ENCODE results near the gene PCDHA4.

Gene PCDHA4

GRCh38 chr5:140857987-140858240 lies 51.0 kb downstream of the PCDHA4 start (continued):
- TF ChIP-seq ZNF362 (tag by site-specific recombination; IDR thresholded peaks at IDR 0.05) (no peak), KLF9 (tag by site-specific recombination; IDR thresholded peaks at IDR 0.05; ENCODE audit: low read depth) (no peak), SP7 (tag by site-specific recombination; IDR thresholded peaks at IDR 0.05) (no peak), MYNN (tag by site-specific recombination; IDR thresholded peaks at IDR 0.05; ENCODE audit: borderline replicate concordance) (no peak), ZNF169 (tag by site-specific recombination; IDR thresholded peaks at IDR 0.05) (no peak), ZNF2 (tag by site-specific recombination; IDR thresholded peaks at IDR 0.05) (no peak), ZNF404 (tag by site-specific recombination; IDR thresholded peaks at IDR 0.05) (no peak), ZNF837 (tag by site-specific recombination; IDR thresholded peaks at IDR 0.05) (no peak)

- ChIA-PET CTCF (interaction anchor here (0.5 to 0.6 kb wide), 2 partner anchors 9 to 172 kb away, joined by 3 read pairs; no protein-coding TSS in a partner anchor), POLR2A (no interaction called here)
- Histone ChIP-seq H3K4me1 (ENCODE audit: control insufficient read depth, insufficient read depth, low read length) (no peaks in the 10 kb centered on the region), H3K27ac (ENCODE audit: extremely low read depth, low read depth, low read length) (no peak overlapping the region), H3K4me3 (ENCODE audit: low read depth, low read length) (no peak overlapping the region), H3K9me3 (ENCODE audit: control insufficient read depth, insufficient read depth, low read depth, low read length) (no peaks in the 10 kb centered on the region), H3K36me3 (ENCODE audit: control insufficient read depth in 2 of 2, insufficient read depth in 1 of 2, low read length in 2 of 2) (no peaks in the 10 kb centered on the region)
- TF ChIP-seq ZNF624 (tag by site-specific recombination; IDR thresholded peaks at IDR 0.05) (no peak), ZNF501 (tag by site-specific recombination; IDR thresholded peaks at IDR 0.05) (no peak), ZNF302 (tag by site-specific recombination; IDR thresholded peaks at IDR 0.05; ENCODE audit: low read depth) (no peak), ZNF280C (tag by site-specific recombination; IDR thresholded peaks at IDR 0.05) (no peak), ZNF133 (tag by site-specific recombination; IDR thresholded peaks at IDR 0.05) (no peak), ZNF549 (tag by site-specific recombination; IDR thresholded peaks at IDR 0.05) (no peak), KLF9 (tag by site-specific recombination; IDR thresholded peaks at IDR 0.05; ENCODE audit: low read depth) (no peak), ZNF10 (tag by site-specific recombination; IDR thresholded peaks at IDR 0.05) (no peak), ZNF747 (tag by site-specific recombination; IDR thresholded peaks at IDR 0.05) (no peak), OVOL3 (tag by site-specific recombination; IDR thresholded peaks at IDR 0.05) (no peak), ZNF335 (tag by site-specific recombination; conservative IDR thresholded peaks at IDR 0.05) (no peak), ZFP3 (tag by site-specific recombination; IDR thresholded peaks at IDR 0.05; ENCODE audit: low read depth) (no peak), ZNF114 (tag by site-specific recombination; IDR thresholded peaks at IDR 0.05) (no peak)
- TF ChIP-seq, protein P1, sequence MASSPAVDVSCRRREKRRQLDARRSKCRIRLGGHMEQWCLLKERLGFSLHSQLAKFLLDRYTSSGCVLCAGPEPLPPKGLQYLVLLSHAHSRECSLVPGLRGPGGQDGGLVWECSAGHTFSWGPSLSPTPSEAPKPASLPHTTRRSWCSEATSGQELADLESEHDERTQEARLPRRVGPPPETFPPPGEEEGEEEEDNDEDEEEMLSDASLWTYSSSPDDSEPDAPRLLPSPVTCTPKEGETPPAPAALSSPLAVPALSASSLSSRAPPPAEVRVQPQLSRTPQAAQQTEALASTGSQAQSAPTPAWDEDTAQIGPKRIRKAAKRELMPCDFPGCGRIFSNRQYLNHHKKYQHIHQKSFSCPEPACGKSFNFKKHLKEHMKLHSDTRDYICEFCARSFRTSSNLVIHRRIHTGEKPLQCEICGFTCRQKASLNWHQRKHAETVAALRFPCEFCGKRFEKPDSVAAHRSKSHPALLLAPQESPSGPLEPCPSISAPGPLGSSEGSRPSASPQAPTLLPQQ (tag by site-specific recombination; IDR thresholded peaks at IDR 0.05), result no peak
- TF ChIP-seq, protein P2, sequence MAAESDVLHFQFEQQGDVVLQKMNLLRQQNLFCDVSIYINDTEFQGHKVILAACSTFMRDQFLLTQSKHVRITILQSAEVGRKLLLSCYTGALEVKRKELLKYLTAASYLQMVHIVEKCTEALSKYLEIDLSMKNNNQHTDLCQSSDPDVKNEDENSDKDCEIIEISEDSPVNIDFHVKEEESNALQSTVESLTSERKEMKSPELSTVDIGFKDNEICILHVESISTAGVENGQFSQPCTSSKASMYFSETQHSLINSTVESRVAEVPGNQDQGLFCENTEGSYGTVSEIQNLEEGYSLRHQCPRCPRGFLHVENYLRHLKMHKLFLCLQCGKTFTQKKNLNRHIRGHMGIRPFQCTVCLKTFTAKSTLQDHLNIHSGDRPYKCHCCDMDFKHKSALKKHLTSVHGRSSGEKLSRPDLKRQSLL (tag by site-specific recombination; IDR thresholded peaks at IDR 0.05), result no peak
- TF ChIP-seq, protein P3, sequence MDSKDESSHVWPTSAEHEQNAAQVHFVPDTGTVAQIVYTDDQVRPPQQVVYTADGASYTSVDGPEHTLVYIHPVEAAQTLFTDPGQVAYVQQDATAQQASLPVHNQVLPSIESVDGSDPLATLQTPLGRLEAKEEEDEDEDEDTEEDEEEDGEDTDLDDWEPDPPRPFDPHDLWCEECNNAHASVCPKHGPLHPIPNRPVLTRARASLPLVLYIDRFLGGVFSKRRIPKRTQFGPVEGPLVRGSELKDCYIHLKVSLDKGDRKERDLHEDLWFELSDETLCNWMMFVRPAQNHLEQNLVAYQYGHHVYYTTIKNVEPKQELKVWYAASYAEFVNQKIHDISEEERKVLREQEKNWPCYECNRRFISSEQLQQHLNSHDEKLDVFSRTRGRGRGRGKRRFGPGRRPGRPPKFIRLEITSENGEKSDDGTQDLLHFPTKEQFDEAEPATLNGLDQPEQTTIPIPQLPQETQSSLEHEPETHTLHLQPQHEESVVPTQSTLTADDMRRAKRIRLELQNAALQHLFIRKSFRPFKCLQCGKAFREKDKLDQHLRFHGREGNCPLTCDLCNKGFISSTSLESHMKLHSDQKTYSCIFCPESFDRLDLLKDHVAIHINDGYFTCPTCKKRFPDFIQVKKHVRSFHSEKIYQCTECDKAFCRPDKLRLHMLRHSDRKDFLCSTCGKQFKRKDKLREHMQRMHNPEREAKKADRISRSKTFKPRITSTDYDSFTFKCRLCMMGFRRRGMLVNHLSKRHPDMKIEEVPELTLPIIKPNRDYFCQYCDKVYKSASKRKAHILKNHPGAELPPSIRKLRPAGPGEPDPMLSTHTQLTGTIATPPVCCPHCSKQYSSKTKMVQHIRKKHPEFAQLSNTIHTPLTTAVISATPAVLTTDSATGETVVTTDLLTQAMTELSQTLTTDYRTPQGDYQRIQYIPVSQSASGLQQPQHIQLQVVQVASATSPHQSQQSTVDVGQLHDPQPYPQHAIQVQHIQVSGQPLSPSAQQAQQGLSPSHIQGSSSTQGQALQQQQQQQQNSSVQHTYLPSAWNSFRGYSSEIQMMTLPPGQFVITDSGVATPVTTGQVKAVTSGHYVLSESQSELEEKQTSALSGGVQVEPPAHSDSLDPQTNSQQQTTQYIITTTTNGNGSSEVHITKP (tag by site-specific recombination; IDR thresholded peaks at IDR 0.05), result no peak
These were observed 55.8 kb downstream of the PCDHA4 start for GRCh38 chr5:140862441-140863295.
